Measurements from ENCODE around the gene CNTN2.

GRCh38 chr1:204997591-204998355 lies 45.2 kb upstream of the CNTN2 start:
- no peak for TF ChIP-seq CTCF (IDR thresholded peaks at IDR 0.05)
- no peak for TF ChIP-seq EP300 (IDR thresholded peaks at IDR 0.05)

Measured in ovary (tissue), 3 donors.